NT2/D1 (cell line): Measurements from ENCODE around the gene SUOX.

Experiments used
- SUZ12 ChIP-seq: IDR thresholded peaks from 2 replicates; pipeline ENCODE4 v1.6.1; 2011; ENCODE audit not compliant: insufficient read length, insufficient read depth; ENCODE audit errors: extremely low read depth
- YY1 ChIP-seq: IDR thresholded peaks from 2 replicates; pipeline ENCODE4 v1.6.1; 2011; ENCODE audit not compliant: insufficient read length, insufficient read depth
- ZNF274 ChIP-seq: IDR thresholded peaks from 2 replicates; pipeline ENCODE4 v1.6.1; 2011; ENCODE audit warnings: mild to moderate bottlenecking, low read depth, low read length

DNA sequence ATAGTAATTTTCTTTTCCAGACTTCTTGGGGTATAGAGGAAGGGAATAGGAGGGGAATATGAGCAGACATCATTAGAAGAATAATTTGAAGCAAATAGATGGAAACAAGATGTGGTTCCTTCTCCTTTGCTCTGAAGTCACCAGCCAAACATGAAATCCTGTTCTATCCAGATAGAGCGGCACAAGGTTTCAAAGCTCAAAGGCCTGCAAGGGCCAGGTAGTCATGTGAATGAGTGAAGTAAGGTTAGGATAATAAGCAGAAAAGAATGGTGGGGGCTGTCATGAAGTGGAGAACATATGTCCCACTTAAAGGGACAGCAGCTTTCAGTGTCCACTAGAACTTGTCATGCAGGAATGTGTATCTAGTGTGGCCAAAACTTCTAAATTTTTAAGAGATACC lies 21.3 kb downstream of the SUOX start:
- TF ChIP-seq YY1 = no peak
- TF ChIP-seq ZNF274 = no peak
- no peak for TF ChIP-seq SUZ12
